Central memory CD8-positive, alpha-beta T cell (primary cell): ENCODE results near the gene TMEM107.

Source experiments
- ATAC-seq: fragments of 150-1000 bp; cut with Tn5 transposase; replicated peaks from 2 replicates; pipeline ENCODE4 v1.10.0; 2022; ENCODE audit warnings: mild to moderate bottlenecking, moderate FRiP score, moderate number of reproducible peaks; ENCODE audit not compliant: poor library complexity, severe bottlenecking; ENCODE audit errors: extremely low read depth
- DNase-seq, 2 donors: peaks; one replicate each; pipeline ENCODE4 v3.0.0; 2021; ENCODE audit warnings: low spot score in 2 of 2
- H3K27ac Mint-ChIP-seq: one replicate; pipeline ENCODE4 v1.8.0; 2022; ENCODE audit warnings: low read depth, mild to moderate bottlenecking, moderate library complexity, mixed read lengths
- H3K27me3 Mint-ChIP-seq: one replicate; pipeline ENCODE4 v1.8.0; 2022; ENCODE audit warnings: mixed read lengths
- H3K36me3 Mint-ChIP-seq: one replicate; pipeline ENCODE4 v1.8.0; 2022; ENCODE audit warnings: mild to moderate bottlenecking, moderate library complexity, mixed read lengths; ENCODE audit not compliant: insufficient read depth
- H3K4me1 Mint-ChIP-seq: one replicate; pipeline ENCODE4 v1.8.0; 2022; ENCODE audit warnings: mixed read lengths
- H3K4me3 Mint-ChIP-seq: one replicate; pipeline ENCODE4 v1.8.0; 2022; ENCODE audit warnings: mild to moderate bottlenecking, moderate library complexity, mixed read lengths
- H3K9me3 Mint-ChIP-seq: one replicate; pipeline ENCODE4 v1.8.0; 2022; ENCODE audit warnings: mixed read lengths

The TMEM107 gene

GRCh38 chr17:8124350-8125153 is 51.6 kb downstream of the TMEM107 start:
- H3K4me3 Mint-ChIP-seq, result peak overlapping the region; percentile 96
- DNase-seq (no peak), ATAC-seq (no peak)
- peaks cover 6% of the 10 kb centered on the region for H3K9me3 Mint-ChIP-seq
- H3K36me3 Mint-ChIP-seq, result peaks cover 56% of the 10 kb centered on the region
- peaks cover 70% of the 10 kb centered on the region for H3K4me1 Mint-ChIP-seq
- peak overlapping the region; percentile 99 for H3K27ac Mint-ChIP-seq
- H3K27me3 Mint-ChIP-seq, result peaks cover 61% of the 10 kb centered on the region

- H3K27ac Mint-ChIP-seq, result peak within 1 kb of the TSS; percentile 99
- no peak for DNase-seq
- peaks cover 9% of the 10 kb centered on the region for H3K9me3 Mint-ChIP-seq
- H3K36me3 Mint-ChIP-seq, result peaks cover 64% of the 10 kb centered on the region
- peaks cover 68% of the 10 kb centered on the region for H3K27me3 Mint-ChIP-seq
- H3K4me1 Mint-ChIP-seq, result peaks cover 78% of the 10 kb centered on the region
- H3K4me3 Mint-ChIP-seq, result peak within 1 kb of the TSS; percentile 96
- no peak for ATAC-seq
These were observed 52.4 kb downstream of the TMEM107 start, which contains the start of gene HES7 for GRCh38 chr17:8123695-8124349. TSS of gene HES7 (minus strand) at chr17:8124106. CDS start at chr17:8124084, 22 bp downstream.

- peak in 1 of 2 donors; percentile 31 for DNase-seq
- peaks cover 85% of the 10 kb centered on the region for H3K4me1 Mint-ChIP-seq
- H3K36me3 Mint-ChIP-seq, result peaks cover 71% of the 10 kb centered on the region
- ATAC-seq, result no peak
- H3K9me3 Mint-ChIP-seq, result peaks cover 9% of the 10 kb centered on the region
- H3K27me3 Mint-ChIP-seq, result peaks cover 72% of the 10 kb centered on the region
- peak overlapping the region; percentile 96 for H3K4me3 Mint-ChIP-seq
- peak overlapping the region; percentile 99 for H3K27ac Mint-ChIP-seq
These were observed 53.1 kb downstream of the TMEM107 start for GRCh38 chr17:8122924-8123694.
